ENCODE results near the gene NKAPD1. TPM values are rescaled to one million over a fixed set of nuclear protein-coding genes. Genes with fewer than 3 reads are reported as not detected.

Gene NKAPD1
- total RNA-seq, 4 donors from 2014 or later = 8.2 to 19.4 (median 13.7) TPM

- Histone ChIP-seq H3K4me3 (no peak overlapping the region), H3K27ac (no peak overlapping the region), H3K4me1 (peaks cover 0 to 18% (median 3%) of the 10 kb centered on the region in 3 donors), H3K36me3 (no peaks in the 10 kb centered on the region), H3K9me3 (no peaks in the 10 kb centered on the region), H3K27me3 (no peaks in the 10 kb centered on the region)
- intact Hi-C loops (cut with DNase I) = loop anchor here (10.0 kb wide), 1 partner anchor 59 kb away; the partner anchor contains the start of gene BCO2
- TF ChIP-seq, protein P1, sequence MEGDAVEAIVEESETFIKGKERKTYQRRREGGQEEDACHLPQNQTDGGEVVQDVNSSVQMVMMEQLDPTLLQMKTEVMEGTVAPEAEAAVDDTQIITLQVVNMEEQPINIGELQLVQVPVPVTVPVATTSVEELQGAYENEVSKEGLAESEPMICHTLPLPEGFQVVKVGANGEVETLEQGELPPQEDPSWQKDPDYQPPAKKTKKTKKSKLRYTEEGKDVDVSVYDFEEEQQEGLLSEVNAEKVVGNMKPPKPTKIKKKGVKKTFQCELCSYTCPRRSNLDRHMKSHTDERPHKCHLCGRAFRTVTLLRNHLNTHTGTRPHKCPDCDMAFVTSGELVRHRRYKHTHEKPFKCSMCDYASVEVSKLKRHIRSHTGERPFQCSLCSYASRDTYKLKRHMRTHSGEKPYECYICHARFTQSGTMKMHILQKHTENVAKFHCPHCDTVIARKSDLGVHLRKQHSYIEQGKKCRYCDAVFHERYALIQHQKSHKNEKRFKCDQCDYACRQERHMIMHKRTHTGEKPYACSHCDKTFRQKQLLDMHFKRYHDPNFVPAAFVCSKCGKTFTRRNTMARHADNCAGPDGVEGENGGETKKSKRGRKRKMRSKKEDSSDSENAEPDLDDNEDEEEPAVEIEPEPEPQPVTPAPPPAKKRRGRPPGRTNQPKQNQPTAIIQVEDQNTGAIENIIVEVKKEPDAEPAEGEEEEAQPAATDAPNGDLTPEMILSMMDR (IDR thresholded peaks at IDR 0.05) = no peak
- no peak for TF ChIP-seq POLR2A (IDR thresholded peaks at IDR 0.05)
- 70 to 74% methylated on average over 5 of the region's 5 CpGs for WGBS, 2 donors
- no peak for DNase-seq
These were observed 41.3 kb downstream of the NKAPD1 start for GRCh38 chr11:112115386-112115785.

GRCh38 chr11:112118176-112118575 lies 44.1 kb downstream of the NKAPD1 start:
- Histone ChIP-seq H3K9me3 (no peaks in the 10 kb centered on the region), H3K36me3 (no peaks in the 10 kb centered on the region), H3K27me3 (no peaks in the 10 kb centered on the region), H3K4me3 (no peak overlapping the region), H3K27ac (no peak overlapping the region), H3K4me1 (peaks cover 0 to 44% (median 3%) of the 10 kb centered on the region in 3 donors)
- intact Hi-C loops (cut with DNase I) = loop anchor here (10.0 kb wide), 1 partner anchor 57 kb away; the partner anchor contains the start of gene BCO2
- no peak for DNase-seq
- TF ChIP-seq, protein P1 (IDR thresholded peaks at IDR 0.05) = no peak
- no peak for TF ChIP-seq POLR2A (IDR thresholded peaks at IDR 0.05)
- 75 to 79% methylated on average over 2 of the region's 2 CpGs for WGBS, 2 donors

- no peaks in the 10 kb centered on the region for H3K36me3 ChIP-seq
- peak overlapping the region in 3 of 4 donors; percentile 80 to 88 (median 86) for H3K27ac ChIP-seq
- H3K27me3 ChIP-seq = no peaks in the 10 kb centered on the region
- H3K9me3 ChIP-seq = no peaks in the 10 kb centered on the region
- H3K4me3 ChIP-seq = no peak overlapping the region
- TF ChIP-seq, protein P1 (IDR thresholded peaks at IDR 0.05) = no peak
- TF ChIP-seq POLR2A (IDR thresholded peaks at IDR 0.05) = no peak
- DNase-seq = no peak
- intact Hi-C loops (cut with DNase I) = no loop called here
- 64 to 75% methylated on average over 3 to 4 of the region's 5 CpGs for WGBS, 2 donors
- peaks cover 0 to 39% (median 3%) of the 10 kb centered on the region in 3 donors for H3K4me1 ChIP-seq
These were observed 48.0 kb downstream of the NKAPD1 start for GRCh38 chr11:112121981-112122615.

DNA sequence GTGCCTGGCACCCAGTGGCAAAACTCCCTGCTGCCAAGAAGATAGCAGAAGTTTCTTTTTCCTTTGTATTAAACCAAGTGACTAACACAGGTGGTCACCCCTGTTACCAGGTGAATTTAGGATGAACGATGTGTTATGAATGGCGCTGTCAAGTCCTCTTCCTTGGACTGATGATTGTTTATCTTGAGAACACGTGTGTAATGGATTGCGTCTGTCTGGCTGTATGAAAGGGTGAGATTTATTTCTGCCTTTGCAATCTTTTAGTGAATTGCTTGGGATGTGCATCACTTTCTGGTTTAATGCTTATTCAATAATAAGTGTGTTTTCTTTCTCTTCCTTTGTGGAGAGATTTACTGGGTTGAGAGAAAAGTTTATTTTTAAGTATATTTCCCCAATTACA lies 49.0 kb downstream of the NKAPD1 start:
- WGBS, 2 donors = 40 to 56% methylated on average over 4 of the region's 4 CpGs

GRCh38 chr11:112127056-112127455 lies 53.0 kb downstream of the NKAPD1 start:
- TF ChIP-seq, protein P1 (IDR thresholded peaks at IDR 0.05) = no peak
- no peak for TF ChIP-seq POLR2A (IDR thresholded peaks at IDR 0.05)
- H3K27ac ChIP-seq = no peak overlapping the region
- intact Hi-C loops (cut with DNase I) = no loop called here
- no peak overlapping the region for H3K4me3 ChIP-seq
- no peaks in the 10 kb centered on the region for H3K9me3 ChIP-seq
- H3K4me1 ChIP-seq = peaks cover 13 to 50% (median 20%) of the 10 kb centered on the region in 3 donors
- WGBS, 2 donors = 88 to 96% methylated on average over 2 of the region's 2 CpGs
- DNase-seq = no peak
- no peaks in the 10 kb centered on the region for H3K27me3 ChIP-seq
- no peaks in the 10 kb centered on the region for H3K36me3 ChIP-seq

More for the DNA sequence above, 49.0 kb downstream of the NKAPD1 start:
- peaks cover 2 to 44% (median 3%) of the 10 kb centered on the region in 3 donors for H3K4me1 ChIP-seq
- no peaks in the 10 kb centered on the region for H3K36me3 ChIP-seq
- DNase-seq = no peak
- H3K27ac ChIP-seq = peak overlapping the region in 2 of 4 donors; percentile 61 to 88
- intact Hi-C loops (cut with DNase I) = no loop called here
- no peaks in the 10 kb centered on the region for H3K27me3 ChIP-seq
- TF ChIP-seq, protein P1 (IDR thresholded peaks at IDR 0.05) = no peak
- no peak for TF ChIP-seq POLR2A (IDR thresholded peaks at IDR 0.05)
- H3K9me3 ChIP-seq = no peaks in the 10 kb centered on the region
- H3K4me3 ChIP-seq = no peak overlapping the region
